ENCODE measurements around the gene HS3ST5.

DNA sequence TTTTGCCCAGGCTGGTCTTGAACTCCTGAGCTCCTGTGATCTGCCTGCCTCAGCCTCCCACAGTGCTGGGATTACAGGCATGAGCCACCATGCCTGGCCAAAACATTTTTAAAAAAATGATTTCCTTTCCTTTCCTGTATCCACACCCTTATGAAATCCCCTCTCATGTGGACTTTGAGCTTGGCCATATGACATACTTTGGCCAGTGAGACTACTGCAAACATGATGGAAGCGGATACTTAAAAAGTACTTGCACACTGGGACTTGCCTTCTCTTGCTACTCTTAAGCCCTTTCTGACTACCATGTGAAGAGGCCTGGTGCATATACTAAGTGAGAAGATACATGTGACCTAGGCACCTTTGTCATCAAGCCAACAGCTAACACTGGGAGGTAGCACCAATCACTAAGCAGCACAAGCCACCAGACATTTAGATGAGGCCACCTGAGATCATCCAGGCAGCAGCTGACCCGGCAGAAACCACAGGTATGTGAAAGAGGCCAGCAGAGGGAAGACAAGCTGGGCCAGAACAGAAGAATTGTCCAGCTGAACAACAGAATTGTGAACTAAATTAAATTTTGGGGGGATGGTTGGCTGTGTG is 293.4 kb downstream of the HS3ST5 start:
- TF ChIP-seq CTCF (IDR thresholded peaks at IDR 0.05; ENCODE audit: low read length) (no peak), EZH2 (optimal IDR thresholded peaks at IDR 0.05; ENCODE audit: low read depth, low read length) (no peak), EZH2phosphoT487 (IDR thresholded peaks at IDR 0.05; ENCODE audit: low read length) (no peak)

All from MM.1S (cell line).